ENCODE data around the gene WDR70. TPM values are rescaled to one million over a fixed set of nuclear protein-coding genes. Genes with fewer than 3 reads are reported as not detected.
"Not testable (repeated sequence)": the region's sequence is repeated elsewhere in the genome, so short reads cannot be mapped to it uniquely, and the experiment has no call there.

WDR70 gene
- total RNA-seq, 1 donor from 2014 or later: 18.7 TPM

GRCh38 chr5:37437711-37438110 lies 58.6 kb downstream of the WDR70 start:
- Histone ChIP-seq H3K36me3 (peaks cover 14% of the 10 kb centered on the region), H3K4me1 (no peaks in the 10 kb centered on the region), H3K27me3 (ENCODE audit: low read depth) (no peaks in the 10 kb centered on the region), H3K27ac (replicated peaks) (no peak overlapping the region), H3K9me3 (replicated peaks) (no peaks in the 10 kb centered on the region), H3K4me3 (no peak overlapping the region)
- intact Hi-C loops (cut with micrococcal nuclease): no loop called here
- TF ChIP-seq, protein P1, sequence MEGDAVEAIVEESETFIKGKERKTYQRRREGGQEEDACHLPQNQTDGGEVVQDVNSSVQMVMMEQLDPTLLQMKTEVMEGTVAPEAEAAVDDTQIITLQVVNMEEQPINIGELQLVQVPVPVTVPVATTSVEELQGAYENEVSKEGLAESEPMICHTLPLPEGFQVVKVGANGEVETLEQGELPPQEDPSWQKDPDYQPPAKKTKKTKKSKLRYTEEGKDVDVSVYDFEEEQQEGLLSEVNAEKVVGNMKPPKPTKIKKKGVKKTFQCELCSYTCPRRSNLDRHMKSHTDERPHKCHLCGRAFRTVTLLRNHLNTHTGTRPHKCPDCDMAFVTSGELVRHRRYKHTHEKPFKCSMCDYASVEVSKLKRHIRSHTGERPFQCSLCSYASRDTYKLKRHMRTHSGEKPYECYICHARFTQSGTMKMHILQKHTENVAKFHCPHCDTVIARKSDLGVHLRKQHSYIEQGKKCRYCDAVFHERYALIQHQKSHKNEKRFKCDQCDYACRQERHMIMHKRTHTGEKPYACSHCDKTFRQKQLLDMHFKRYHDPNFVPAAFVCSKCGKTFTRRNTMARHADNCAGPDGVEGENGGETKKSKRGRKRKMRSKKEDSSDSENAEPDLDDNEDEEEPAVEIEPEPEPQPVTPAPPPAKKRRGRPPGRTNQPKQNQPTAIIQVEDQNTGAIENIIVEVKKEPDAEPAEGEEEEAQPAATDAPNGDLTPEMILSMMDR (IDR thresholded peaks at IDR 0.05; ENCODE audit: borderline replicate concordance): no peak
- DNase-seq: no peak

DNA sequence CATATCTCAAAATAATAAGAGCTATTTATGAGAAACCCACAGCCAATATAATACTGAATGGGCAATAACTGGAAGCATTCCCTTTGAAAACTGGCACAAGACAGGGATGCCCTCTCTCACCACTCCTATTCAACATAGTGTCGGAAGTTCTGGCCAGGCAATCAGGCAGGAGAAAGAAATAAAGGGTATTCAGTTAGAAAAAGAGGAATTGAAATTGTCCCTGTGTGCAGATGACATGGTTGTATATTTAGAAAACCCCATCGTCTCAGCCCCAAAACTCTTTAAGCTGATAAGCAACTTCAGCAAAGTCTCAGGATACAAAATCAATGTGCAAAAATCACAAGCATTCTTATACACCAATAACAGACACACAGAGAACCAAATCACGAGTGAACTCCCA lies 66.7 kb downstream of the WDR70 start:
- DNase-seq; H3K27ac ChIP-seq (replicated peaks); intact Hi-C loops (cut with micrococcal nuclease); H3K9me3 ChIP-seq (replicated peaks); H3K4me3 ChIP-seq; H3K4me1 ChIP-seq; H3K27me3 ChIP-seq (ENCODE audit: low read depth): not testable (repeated sequence)
- H3K36me3 ChIP-seq: peaks cover 37% of the 10 kb centered on the region

DNA sequence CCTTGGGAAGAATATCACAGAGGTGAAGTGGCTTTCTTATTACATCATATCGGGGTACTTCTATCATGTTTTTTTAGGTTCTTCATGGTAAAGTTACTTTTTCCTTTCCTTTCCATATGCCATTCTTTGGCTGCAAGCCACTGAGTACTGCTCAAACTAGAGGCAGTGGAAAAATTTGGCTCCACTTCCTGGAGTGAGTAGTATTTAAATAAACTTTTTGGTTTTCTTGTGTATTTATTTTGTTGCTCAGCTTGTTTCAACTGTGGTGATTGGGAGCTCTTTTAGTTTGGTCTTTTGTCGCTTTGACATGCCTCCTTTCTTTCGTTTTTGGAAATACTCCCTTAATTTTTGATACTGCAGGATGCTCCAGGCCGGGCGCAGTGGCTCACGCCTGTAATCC lies 69.8 kb downstream of the WDR70 start:
- TF ChIP-seq, protein P1 (IDR thresholded peaks at IDR 0.05; ENCODE audit: borderline replicate concordance): no peak
- Histone ChIP-seq H3K4me1 (no peaks in the 10 kb centered on the region), H3K27ac (replicated peaks) (no peak overlapping the region), H3K27me3 (ENCODE audit: low read depth) (no peaks in the 10 kb centered on the region), H3K36me3 (peaks cover 44% of the 10 kb centered on the region), H3K9me3 (replicated peaks) (peaks cover 11% of the 10 kb centered on the region), H3K4me3 (no peak overlapping the region)
- DNase-seq: no peak
- intact Hi-C loops (cut with micrococcal nuclease): no loop called here

DNA sequence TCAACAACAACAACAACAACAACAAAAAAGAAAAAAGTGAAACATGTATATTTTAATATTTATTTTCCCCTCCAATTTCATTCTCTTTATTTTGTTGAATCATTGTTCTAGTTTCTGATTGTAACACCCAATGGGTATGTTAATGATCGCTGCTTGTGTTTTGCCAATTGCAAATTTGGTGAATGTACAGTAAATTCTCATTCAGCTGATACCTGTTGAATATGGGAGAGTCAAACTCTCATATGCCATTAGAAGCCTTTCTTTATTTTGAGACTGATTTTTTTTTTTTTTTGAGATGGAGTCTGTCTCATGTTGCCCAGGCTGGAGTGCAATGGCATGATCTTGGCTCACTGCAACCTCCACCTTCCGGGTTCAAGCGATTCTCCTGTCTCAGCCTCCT lies 72.9 kb downstream of the WDR70 start:
- intact Hi-C loops (cut with micrococcal nuclease); DNase-seq; H3K4me1 ChIP-seq; H3K4me3 ChIP-seq; H3K27me3 ChIP-seq (ENCODE audit: low read depth); H3K27ac ChIP-seq (replicated peaks): not testable (repeated sequence)
- peaks cover 10% of the 10 kb centered on the region for H3K9me3 ChIP-seq (replicated peaks)
- H3K36me3 ChIP-seq: peaks cover 23% of the 10 kb centered on the region

- not testable (repeated sequence) for H3K4me1 ChIP-seq
Observed at GRCh38 chr5:37453252-37453651, 74.1 kb downstream of the WDR70 start.

GRCh38 chr5:37454402-37455055 lies 75.4 kb downstream of the WDR70 start:
- intact Hi-C loops (cut with micrococcal nuclease); H3K27me3 ChIP-seq (ENCODE audit: low read depth); H3K27ac ChIP-seq (replicated peaks); H3K4me3 ChIP-seq; DNase-seq; H3K9me3 ChIP-seq (replicated peaks); H3K4me1 ChIP-seq: not testable (repeated sequence)
- H3K36me3 ChIP-seq: peaks cover 23% of the 10 kb centered on the region

More at GRCh38 chr5:37453252-37453651, 74.1 kb downstream of the WDR70 start:
- DNase-seq; H3K9me3 ChIP-seq (replicated peaks); H3K27me3 ChIP-seq (ENCODE audit: low read depth); H3K4me3 ChIP-seq; intact Hi-C loops (cut with micrococcal nuclease); H3K27ac ChIP-seq (replicated peaks): not testable (repeated sequence)
- H3K36me3 ChIP-seq: peaks cover 23% of the 10 kb centered on the region

DNA sequence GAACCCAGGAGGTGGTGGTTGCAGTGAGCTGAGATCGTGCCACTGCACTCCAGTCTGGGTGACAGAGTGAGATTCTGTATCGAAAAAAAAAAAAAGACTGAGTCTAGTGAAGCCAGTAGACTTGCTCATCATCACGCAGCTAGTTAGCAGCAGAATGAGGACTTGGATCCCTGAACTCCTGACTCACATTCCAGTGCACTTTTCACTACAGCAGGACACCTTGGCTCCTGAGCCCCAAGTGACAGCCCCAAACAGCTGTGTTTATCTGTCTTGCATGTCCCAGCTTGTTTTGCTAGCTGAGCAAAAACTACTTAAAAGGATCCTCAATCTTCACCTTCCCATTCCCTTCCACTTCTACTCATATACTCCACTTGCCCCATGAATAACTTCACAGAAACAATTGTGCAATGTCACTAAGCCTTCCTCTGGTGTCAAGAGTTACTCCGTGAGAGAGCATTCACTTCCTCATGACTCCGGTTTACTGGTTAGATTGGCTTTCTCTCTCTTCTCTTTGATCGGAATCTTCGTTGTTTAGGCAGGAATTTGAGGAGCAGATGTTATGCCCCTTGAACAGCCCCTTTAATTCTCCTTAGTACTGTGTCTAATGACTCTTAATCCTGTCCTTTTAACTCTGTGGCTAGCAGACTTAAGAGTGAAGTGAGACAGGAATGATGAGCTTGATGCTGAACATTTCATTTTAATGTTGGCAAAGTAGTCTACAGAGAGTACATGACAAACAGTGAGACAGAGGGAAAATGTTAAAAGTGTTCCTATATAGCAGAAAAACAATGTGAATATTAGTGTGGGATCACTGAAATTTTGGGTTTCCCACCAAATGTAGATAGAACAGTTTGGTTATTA lies 84.3 kb downstream of the WDR70 start:
- DNase-seq; intact Hi-C loops (cut with micrococcal nuclease); H3K27ac ChIP-seq (replicated peaks); H3K4me1 ChIP-seq; H3K36me3 ChIP-seq; H3K4me3 ChIP-seq; H3K27me3 ChIP-seq (ENCODE audit: low read depth); H3K9me3 ChIP-seq (replicated peaks): not testable (repeated sequence)

GRCh38 chr5:37464581-37464980 lies 85.5 kb downstream of the WDR70 start:
- intact Hi-C loops (cut with micrococcal nuclease); H3K36me3 ChIP-seq; H3K4me3 ChIP-seq; H3K4me1 ChIP-seq; H3K27ac ChIP-seq (replicated peaks); DNase-seq; H3K27me3 ChIP-seq (ENCODE audit: low read depth); H3K9me3 ChIP-seq (replicated peaks): not testable (repeated sequence)

DNA sequence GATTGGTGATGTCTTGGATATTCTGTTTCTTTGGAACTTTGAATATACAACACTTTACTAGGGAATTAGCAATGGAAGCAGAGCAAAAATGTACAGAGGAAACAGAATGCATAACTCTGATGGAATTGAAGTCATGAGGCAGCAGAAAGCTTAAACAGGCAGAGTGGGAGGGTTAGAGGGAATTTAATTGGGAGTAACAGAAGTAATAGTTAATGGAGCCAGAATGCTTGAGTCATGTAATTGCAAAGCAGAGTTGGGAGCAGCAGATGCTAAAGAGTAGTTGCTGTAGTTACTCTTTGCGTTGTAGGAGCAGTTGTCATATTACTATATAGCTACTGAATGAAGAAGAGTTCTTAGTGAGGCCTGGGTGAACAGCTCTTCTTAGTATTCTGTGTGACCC lies 90.3 kb downstream of the WDR70 start:
- intact Hi-C loops (cut with micrococcal nuclease); H3K4me3 ChIP-seq; H3K27ac ChIP-seq (replicated peaks); DNase-seq; H3K4me1 ChIP-seq; H3K27me3 ChIP-seq (ENCODE audit: low read depth): not testable (repeated sequence)
- H3K9me3 ChIP-seq (replicated peaks): peaks cover 24% of the 10 kb centered on the region
- H3K36me3 ChIP-seq: peaks cover 22% of the 10 kb centered on the region

Measured in left ventricle myocardium inferior (tissue), 1 donor.